Peyer's patch (tissue), 4 donors: Measurements from ENCODE around the gene IKBKE.

Experiments
- POLR2A ChIP-seq, 2 donors: fragments of 450-650 bp; IDR thresholded peaks; one replicate each; pipeline ENCODE4 v1.5.1; 2017; ENCODE audit warnings: antibody characterized with exemption in 2 of 2, mild to moderate bottlenecking in 2 of 2, moderate library complexity in 2 of 2
- TF ChIP-seq, protein P1 (sequence below), 6 experiments: fragments of 450-650 bp in 4 of 6; fragments of 200-600 bp in 2 of 6; sonication (generic) in 1 of 6; IDR thresholded peaks; one replicate each; pipeline ENCODE4 v1.5.1; 2017 to 2019; ENCODE audit warnings: antibody characterized with exemption in 6 of 6, mild to moderate bottlenecking in 3 of 6, moderate library complexity in 1 of 6

DNA sequence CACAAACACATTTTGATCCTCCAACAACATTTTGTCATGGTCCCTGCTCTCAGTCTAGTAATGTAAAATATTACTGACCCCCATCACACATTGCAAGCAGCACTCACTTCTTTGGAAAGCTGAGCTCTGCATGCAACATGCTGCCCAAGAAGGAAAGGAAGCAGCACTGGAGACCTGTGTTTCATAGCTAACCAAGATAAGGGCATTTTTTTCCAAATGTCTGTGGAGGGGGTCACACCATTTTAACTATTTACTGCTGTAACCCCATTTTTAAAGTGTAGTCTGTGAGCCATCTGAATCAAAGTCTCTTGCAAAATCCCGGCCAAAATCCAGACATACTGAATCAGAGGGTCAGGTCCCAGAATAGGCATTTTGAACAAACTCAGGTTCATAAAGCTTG lies 32.5 kb downstream of the IKBKE start:
- no peak for TF ChIP-seq POLR2A (IDR thresholded peaks at IDR 0.05)
- TF ChIP-seq, protein P1, sequence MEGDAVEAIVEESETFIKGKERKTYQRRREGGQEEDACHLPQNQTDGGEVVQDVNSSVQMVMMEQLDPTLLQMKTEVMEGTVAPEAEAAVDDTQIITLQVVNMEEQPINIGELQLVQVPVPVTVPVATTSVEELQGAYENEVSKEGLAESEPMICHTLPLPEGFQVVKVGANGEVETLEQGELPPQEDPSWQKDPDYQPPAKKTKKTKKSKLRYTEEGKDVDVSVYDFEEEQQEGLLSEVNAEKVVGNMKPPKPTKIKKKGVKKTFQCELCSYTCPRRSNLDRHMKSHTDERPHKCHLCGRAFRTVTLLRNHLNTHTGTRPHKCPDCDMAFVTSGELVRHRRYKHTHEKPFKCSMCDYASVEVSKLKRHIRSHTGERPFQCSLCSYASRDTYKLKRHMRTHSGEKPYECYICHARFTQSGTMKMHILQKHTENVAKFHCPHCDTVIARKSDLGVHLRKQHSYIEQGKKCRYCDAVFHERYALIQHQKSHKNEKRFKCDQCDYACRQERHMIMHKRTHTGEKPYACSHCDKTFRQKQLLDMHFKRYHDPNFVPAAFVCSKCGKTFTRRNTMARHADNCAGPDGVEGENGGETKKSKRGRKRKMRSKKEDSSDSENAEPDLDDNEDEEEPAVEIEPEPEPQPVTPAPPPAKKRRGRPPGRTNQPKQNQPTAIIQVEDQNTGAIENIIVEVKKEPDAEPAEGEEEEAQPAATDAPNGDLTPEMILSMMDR (IDR thresholded peaks at IDR 0.05) = no peak
